Measurements from ENCODE around the gene HAO1. TPM values are rescaled to one million over a fixed set of nuclear protein-coding genes. Genes with fewer than 3 reads are reported as not detected.

The HAO1 gene
- total RNA-seq, 1 donor = not detected

DNA sequence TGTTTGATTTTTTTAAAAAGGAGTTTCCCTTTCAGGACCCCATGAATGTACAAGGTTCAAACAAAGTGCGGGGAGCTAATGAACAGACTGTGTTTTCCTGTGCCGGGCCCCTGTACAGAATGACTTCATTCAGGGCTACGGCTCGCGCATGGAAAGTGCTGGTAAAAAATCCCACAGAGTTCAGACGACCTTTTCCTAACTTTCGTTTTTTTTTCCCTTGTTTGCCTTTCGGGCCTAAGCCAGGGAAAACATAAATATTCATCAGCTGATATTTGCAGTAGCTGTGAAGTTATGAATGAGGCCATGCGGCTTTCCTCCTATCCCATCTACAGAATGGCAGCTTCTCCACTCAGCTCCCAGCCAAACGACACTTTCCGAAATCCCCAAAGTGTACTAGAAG, 74.0 kb downstream of the HAO1 start:
- no peak for DNase-seq (ENCODE audit: low read depth)
- TF ChIP-seq, protein P1, sequence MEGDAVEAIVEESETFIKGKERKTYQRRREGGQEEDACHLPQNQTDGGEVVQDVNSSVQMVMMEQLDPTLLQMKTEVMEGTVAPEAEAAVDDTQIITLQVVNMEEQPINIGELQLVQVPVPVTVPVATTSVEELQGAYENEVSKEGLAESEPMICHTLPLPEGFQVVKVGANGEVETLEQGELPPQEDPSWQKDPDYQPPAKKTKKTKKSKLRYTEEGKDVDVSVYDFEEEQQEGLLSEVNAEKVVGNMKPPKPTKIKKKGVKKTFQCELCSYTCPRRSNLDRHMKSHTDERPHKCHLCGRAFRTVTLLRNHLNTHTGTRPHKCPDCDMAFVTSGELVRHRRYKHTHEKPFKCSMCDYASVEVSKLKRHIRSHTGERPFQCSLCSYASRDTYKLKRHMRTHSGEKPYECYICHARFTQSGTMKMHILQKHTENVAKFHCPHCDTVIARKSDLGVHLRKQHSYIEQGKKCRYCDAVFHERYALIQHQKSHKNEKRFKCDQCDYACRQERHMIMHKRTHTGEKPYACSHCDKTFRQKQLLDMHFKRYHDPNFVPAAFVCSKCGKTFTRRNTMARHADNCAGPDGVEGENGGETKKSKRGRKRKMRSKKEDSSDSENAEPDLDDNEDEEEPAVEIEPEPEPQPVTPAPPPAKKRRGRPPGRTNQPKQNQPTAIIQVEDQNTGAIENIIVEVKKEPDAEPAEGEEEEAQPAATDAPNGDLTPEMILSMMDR (IDR thresholded peaks at IDR 0.05; ENCODE audit: insufficient read depth, low read length) = no peak
- H3K4me3 ChIP-seq (ENCODE audit: low read depth, low read length) = no peak overlapping the region

DNA sequence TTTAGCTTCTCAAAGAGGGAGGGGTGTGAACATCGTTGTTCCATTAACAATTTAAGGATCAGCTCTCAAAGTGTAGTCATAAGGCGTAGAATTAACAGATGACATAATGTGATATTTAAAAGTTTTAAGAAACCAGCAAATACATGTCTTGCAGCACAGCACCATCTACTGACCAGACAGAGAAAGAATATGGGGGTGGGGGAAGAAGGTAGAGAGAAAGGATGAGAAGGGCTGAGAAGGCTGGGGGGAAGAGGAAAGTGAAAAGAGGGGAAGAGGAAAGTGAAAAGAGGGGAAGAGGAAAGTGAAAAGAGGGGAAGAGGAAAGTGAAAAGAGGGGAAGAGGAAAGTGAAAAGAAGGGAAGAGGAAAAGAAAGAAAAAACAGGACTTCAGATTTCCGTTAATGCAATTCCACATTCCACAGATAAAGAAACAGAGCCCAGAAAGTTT, 80.9 kb downstream of the HAO1 start:
- DNase-seq (ENCODE audit: low read depth) = peak; percentile 87
- TF ChIP-seq, protein P1 (IDR thresholded peaks at IDR 0.05; ENCODE audit: insufficient read depth, low read length) = peak; percentile 76
- H3K4me3 ChIP-seq (ENCODE audit: low read depth, low read length) = no peak overlapping the region

DNA sequence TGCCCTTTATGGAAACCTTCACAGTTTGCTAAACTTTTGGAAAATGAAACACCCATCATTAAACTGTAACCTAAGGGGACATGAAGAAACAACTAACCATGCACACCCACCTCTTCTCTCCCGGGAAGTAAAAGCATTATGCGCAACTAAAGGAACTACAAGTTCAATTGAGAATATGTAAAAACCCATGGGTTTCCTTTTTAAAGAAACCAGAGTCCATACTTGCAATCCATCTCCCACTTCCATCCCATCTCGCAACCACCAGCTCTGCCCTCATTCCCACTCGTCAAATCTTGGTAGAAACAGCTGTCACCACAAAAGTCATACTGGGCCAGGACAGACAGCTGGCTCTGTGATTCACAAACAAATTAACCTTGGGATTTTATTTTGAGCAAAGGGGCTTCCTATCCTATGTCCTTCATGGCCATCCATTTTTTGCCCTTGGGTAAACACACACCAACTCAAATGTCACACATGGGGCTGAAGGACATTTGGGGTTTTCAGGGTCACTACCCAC, 81.5 kb downstream of the HAO1 start:
- no peak overlapping the region for H3K4me3 ChIP-seq (ENCODE audit: low read depth, low read length)
- no peak for DNase-seq (ENCODE audit: low read depth)
- TF ChIP-seq, protein P1 (IDR thresholded peaks at IDR 0.05; ENCODE audit: insufficient read depth, low read length) = no peak

DNA sequence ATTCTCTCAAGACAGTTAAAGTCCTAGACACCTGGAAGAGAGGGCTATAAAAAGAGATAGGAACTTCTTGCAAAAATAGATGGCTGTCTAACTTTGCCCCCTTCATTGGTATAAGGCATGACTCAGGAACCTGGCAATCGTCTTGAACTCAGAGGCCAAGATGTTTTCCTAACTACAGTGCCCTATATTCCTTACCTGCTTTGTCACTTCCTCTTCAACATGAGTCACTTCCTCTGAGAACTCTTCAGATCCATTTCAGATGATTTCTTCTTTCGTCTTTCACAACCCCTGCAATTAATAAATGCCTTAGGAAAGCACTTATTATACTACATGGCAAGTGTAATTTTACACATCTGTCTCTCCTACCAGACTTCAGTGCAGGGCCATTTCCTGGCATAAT, 83.5 kb downstream of the HAO1 start:
- H3K4me3 ChIP-seq (ENCODE audit: low read depth, low read length) = no peak overlapping the region
- peak; percentile 81 for DNase-seq (ENCODE audit: low read depth)
- TF ChIP-seq, protein P1 (IDR thresholded peaks at IDR 0.05; ENCODE audit: insufficient read depth, low read length) = no peak

DNA sequence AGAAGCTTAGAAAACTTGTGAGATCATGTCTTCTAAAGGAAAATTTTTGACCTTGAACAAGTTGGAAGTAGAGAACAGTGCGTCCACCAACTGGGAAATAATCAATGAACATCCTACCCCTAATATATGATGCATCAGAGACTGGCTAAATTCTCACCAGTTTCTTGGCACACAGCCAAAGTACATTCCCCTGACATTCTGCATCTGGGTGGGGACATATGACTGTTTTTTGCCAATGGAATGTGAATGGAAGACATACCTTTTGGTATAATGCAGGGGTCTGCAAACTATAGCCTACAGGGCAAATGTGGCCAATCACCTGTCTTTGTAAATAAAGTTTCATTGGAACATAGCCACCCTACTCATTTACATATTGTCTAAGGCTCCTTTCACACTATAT, 84.7 kb downstream of the HAO1 start:
- no peak for DNase-seq (ENCODE audit: low read depth)
- H3K4me3 ChIP-seq (ENCODE audit: low read depth, low read length) = no peak overlapping the region
- TF ChIP-seq, protein P1 (IDR thresholded peaks at IDR 0.05; ENCODE audit: insufficient read depth, low read length) = no peak

DNA sequence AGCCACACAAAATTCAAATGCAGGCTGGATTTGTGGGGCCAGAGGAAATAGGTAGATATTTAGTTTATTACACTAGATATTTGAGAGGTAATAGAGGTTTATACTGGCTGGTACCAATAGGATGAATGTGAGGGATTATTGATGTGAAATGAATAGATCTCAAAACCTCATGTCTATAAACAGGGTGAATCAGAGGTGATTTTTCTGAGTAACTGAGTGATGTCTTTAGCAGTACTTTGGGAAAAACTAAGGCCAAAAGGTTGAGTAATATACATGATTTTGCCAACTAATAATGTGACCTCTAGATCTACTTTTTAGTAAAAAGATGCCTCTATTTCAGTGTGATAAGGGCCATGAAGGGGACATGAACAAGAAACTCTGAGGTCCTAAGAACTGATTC, 86.8 kb downstream of the HAO1 start:
- no peak for DNase-seq (ENCODE audit: low read depth)
- H3K4me3 ChIP-seq (ENCODE audit: low read depth, low read length) = no peak overlapping the region
- TF ChIP-seq, protein P1 (IDR thresholded peaks at IDR 0.05; ENCODE audit: insufficient read depth, low read length) = no peak
